Measurements from ENCODE around the gene DNAJB8.

DNA sequence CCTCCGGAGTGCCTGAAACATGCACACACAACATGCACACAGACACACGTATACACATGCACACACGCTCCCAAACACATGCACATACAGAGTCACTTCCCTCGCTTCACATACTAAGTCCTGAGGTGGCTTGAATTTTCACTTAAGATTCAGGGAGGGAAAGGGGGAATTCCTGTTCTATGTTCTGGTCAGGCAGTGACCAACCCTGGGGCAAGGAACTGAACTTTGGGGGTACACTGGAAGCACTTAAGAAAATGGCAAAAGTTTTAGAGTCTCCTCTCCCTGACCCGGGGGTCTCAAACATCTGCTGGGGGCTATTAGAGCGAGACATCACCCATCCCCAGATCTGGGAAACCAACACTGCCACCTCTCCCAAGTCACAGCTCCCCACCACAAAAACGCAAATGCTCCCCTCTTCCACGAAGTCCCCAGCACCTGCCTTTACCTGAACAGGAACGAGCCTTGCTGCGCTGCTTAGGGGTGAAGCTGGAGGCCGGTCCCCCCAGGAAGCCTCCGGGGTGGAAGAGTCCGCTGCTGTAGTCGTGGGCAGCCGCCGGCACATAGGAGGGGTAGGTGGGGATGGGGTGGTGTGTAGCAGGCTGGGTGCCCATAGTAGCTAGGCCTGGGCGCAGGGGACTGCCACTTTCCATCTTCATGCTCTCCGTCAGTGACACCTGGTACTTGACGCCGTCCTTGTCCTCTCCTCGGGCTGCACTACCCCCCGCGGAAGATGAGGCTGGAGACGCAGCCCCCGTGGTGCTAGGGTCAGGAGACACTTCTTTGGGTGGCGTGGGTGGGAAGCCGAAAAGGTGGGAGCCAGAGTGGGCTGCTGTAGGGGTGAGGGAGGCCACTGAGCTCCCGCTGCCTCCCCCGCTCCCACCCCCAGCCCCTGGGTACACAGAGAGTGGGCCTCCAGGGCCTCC lies 18.9 kb upstream of the DNAJB8 start:
- TF ChIP-seq, protein P1, sequence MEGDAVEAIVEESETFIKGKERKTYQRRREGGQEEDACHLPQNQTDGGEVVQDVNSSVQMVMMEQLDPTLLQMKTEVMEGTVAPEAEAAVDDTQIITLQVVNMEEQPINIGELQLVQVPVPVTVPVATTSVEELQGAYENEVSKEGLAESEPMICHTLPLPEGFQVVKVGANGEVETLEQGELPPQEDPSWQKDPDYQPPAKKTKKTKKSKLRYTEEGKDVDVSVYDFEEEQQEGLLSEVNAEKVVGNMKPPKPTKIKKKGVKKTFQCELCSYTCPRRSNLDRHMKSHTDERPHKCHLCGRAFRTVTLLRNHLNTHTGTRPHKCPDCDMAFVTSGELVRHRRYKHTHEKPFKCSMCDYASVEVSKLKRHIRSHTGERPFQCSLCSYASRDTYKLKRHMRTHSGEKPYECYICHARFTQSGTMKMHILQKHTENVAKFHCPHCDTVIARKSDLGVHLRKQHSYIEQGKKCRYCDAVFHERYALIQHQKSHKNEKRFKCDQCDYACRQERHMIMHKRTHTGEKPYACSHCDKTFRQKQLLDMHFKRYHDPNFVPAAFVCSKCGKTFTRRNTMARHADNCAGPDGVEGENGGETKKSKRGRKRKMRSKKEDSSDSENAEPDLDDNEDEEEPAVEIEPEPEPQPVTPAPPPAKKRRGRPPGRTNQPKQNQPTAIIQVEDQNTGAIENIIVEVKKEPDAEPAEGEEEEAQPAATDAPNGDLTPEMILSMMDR (conservative IDR thresholded peaks at IDR 0.05 in 1 of 2, IDR thresholded peaks at IDR 0.05 in 1 of 2; ENCODE audit: low read depth in 1 of 2, low read length in 2 of 2) = no peak
- no peak for TF ChIP-seq EZH2 (IDR thresholded peaks at IDR 0.05; ENCODE audit: low read length, missing control alignments)

Measured in fibroblast of lung (primary cell).